Fibroblast of villous mesenchyme (primary cell): ENCODE measurements around the gene CDS2. TPM values are rescaled to one million over a fixed set of nuclear protein-coding genes. Genes with fewer than 3 reads are reported as not detected.

Experiments
- DNase-seq: peaks from one replicate; pipeline ENCODE4 v3.0.0-alpha.2; 2010; ENCODE audit warnings: low read depth
- H3K4me3 ChIP-seq: 2 replicates; pipeline ENCODE4 v1.5.1; 2011; ENCODE audit warnings: low read depth, mild to moderate bottlenecking, low read length
- total RNA-seq: library from RNA; depleted of rRNA; stranded (reverse); fragments of >200 nt; gene quantifications from 2 replicates; pipeline ENCODE4 v1.2.3, GENCODE V29; 2012
- TF ChIP-seq, protein P1 (sequence below): IDR thresholded peaks from 2 replicates; pipeline ENCODE4 v1.5.1; 2012; ENCODE audit warnings: low read depth, mild to moderate bottlenecking, low read length; ENCODE audit not compliant: insufficient read depth

Gene CDS2
- total RNA-seq, 1 donor: 32.4 TPM

DNA sequence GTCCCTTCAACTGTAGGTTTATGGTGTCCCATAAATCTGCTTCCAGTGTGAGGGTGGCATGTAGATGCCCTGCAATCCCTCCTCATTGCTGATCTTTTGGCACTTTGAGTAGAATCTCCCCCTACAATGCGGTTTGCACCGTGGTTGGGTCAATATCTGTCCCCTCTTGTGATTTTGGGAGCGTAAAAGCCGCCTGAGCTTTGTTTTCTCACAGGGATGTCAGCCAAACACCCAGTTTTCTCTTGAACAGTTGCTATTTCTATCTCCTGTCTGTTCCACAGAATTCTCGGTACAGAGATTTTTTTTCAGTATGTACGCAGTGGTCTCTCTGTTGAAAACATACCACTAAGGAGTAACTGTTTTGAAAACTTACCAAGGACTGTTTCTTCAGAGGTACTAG is 21.8 kb downstream of the CDS2 start:
- DNase-seq: no peak
- H3K4me3 ChIP-seq: no peak overlapping the region
- TF ChIP-seq, protein P1, sequence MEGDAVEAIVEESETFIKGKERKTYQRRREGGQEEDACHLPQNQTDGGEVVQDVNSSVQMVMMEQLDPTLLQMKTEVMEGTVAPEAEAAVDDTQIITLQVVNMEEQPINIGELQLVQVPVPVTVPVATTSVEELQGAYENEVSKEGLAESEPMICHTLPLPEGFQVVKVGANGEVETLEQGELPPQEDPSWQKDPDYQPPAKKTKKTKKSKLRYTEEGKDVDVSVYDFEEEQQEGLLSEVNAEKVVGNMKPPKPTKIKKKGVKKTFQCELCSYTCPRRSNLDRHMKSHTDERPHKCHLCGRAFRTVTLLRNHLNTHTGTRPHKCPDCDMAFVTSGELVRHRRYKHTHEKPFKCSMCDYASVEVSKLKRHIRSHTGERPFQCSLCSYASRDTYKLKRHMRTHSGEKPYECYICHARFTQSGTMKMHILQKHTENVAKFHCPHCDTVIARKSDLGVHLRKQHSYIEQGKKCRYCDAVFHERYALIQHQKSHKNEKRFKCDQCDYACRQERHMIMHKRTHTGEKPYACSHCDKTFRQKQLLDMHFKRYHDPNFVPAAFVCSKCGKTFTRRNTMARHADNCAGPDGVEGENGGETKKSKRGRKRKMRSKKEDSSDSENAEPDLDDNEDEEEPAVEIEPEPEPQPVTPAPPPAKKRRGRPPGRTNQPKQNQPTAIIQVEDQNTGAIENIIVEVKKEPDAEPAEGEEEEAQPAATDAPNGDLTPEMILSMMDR: no peak

DNA sequence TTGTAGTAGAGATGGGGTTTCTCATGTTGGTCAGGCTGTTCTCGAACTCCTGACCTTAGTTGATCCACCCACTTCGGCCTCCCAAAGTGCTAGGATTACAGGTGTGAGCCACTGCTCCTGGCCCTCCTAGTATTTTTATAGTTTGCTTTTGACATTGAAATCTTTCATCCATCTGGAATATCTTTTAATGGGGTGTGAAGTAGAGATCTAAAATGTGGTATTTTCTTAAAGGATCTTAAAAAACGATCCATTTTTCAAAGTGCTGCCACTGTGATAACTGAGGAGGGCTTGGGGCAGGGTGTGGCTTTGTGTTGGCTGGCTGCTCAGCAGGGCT is 23.1 kb downstream of the CDS2 start:
- H3K4me3 ChIP-seq: no peak overlapping the region
- DNase-seq: no peak
- TF ChIP-seq, protein P1: no peak

DNA sequence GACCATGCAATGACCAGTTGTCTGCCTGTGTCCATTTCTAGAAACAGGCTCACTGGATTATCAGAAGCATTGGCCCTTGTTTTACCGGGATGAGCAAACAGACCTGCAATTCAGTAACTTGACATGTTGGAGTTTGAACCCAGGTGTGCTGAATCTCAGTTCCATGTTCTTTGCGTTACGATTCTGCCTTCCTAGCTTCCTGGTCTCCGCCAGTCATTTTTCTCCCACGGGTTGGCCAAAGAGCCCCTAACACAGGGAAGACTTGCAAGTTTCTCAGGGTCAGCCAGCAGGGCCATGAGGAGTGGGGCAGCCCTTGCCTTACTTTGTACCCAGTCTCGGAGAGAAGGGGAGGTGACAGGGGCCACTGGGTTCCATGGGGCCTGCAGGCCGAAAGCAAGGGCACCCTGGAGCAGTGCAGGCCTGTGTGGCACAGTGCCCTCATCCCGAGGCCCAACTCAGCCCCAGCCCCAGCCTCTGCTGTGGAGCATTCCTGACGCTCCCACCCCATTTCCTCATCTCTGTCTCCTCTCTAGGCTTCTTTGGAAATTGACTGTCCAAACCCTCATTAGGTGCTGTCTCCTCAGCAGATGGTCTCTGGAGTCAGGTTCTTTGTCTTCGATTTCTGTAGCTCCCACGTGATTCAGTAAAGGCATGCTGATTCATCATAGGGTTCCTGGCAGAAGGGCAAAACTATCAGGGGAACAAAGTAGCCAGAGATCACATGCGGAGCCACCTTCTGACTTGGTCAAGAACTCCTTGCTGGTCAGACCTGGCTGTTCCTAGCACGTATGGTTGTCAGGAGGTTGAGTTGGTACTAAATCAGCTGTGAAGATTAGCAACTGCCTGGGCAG is 23.6 kb downstream of the CDS2 start:
- TF ChIP-seq, protein P1: no peak
- DNase-seq: peak; percentile 45
- H3K4me3 ChIP-seq: no peak overlapping the region

DNA sequence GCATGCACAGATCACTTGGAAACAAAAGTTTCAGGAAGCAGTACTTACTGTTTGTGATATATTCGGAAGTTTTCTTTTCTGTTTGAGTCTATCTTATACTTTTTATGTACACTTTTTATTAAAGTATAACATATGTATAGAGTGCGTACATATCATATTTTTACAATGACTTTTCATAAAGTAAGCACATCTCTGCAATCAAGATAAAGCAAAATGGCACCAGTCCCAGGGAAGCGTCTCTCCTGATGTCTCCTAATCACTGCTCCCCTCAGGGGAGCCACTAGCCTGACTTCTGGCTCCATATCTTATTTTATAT is 26.3 kb downstream of the CDS2 start:
- H3K4me3 ChIP-seq: no peak overlapping the region
- TF ChIP-seq, protein P1: no peak
- DNase-seq: no peak

DNA sequence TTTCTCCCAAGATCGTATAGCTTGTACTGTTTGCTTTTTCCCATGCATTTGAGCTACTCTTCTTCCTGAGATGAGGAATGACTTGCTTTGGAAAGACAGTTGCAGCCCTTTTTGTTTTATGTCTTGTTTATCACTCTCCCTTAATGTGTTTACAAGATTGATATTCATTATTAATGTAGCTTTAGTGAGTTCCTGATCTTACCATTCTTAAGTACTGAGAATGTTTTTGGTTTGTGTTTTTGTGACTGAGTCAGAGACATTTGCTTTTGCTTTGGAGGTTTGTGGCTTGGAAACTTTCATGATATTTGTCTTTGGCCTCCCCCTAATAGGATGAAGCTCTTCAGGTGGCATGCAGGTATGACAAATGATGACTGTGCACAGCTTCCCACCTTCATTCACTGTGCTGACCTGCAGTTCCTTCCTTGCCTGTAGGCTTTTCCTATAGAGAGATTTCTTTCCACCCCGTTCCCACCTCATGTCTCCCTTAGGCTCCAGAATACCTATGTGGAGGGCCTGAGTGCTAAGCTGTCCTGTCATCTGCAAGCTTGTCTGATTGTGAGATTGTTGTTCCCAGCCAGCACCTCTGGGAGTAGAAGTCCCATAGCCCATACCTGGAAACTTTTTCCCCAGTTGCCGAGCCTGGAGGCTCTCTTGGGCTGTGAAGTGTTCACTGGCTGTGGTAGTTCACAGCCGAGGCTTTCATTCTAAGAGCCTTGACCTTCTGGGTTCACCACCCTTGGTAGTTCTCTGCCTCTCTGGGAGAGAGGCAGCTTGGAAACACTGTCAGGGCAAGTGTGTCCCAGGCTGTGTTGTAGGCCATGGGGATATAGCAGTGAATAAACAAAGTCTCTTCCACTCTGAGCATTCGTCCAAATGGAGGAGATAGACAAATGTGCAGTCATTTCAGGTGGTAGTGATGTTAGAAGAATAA is 27.1 kb downstream of the CDS2 start:
- DNase-seq: peak; percentile 55

DNA sequence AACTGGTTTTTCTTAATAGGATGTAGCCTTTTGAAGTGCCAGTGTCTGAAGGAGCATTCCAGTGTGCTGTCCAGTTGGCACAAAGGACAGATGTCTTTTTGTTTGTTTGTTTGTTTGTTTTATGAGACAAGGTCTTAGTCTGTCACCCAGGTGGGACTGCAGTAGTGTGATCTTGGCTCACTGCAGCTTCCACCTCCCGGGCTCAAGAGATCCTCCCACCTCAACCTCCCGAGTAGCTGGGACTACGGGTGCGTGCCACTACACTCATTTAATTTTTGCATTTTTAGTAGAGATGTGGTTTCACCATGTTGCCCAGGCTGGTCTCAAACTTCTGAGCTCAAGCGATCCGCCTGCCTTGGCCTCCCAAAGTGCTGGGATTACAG is 27.7 kb downstream of the CDS2 start:
- TF ChIP-seq, protein P1: no peak
- no peak for DNase-seq
- no peak overlapping the region for H3K4me3 ChIP-seq

More for the DNA sequence above, 27.1 kb downstream of the CDS2 start:
- H3K4me3 ChIP-seq: no peak overlapping the region
- TF ChIP-seq, protein P1: no peak
